Measurements from ENCODE around the gene TNS1. TPM values are rescaled to one million over a fixed set of nuclear protein-coding genes. Genes with fewer than 3 reads are reported as not detected.

Gene TNS1
- total RNA-seq, 1 donor from 2014 or later: 106 TPM

- DNase-seq (ENCODE audit: low read depth): no peak
Measured at GRCh38 chr2:217801711-217802110, 201.1 kb downstream of the TNS1 start.

- no peak for DNase-seq (ENCODE audit: low read depth)
Measured at GRCh38 chr2:217801115-217801531, 201.7 kb downstream of the TNS1 start.

GRCh38 chr2:217800433-217801114 lies 202.2 kb downstream of the TNS1 start:
- DNase-seq (ENCODE audit: low read depth): no peak

- DNase-seq (ENCODE audit: low read depth): no peak
Measured at GRCh38 chr2:217799563-217800432, 203.0 kb downstream of the TNS1 start.

GRCh38 chr2:217798743-217799562 lies 203.8 kb downstream of the TNS1 start:
- DNase-seq (ENCODE audit: low read depth): no peak

GRCh38 chr2:217798191-217798590 lies 204.6 kb downstream of the TNS1 start:
- DNase-seq (ENCODE audit: low read depth): no peak

- DNase-seq (ENCODE audit: low read depth): no peak
Measured at GRCh38 chr2:217797661-217798069, 205.1 kb downstream of the TNS1 start.

GRCh38 chr2:217797165-217797564 lies 205.6 kb downstream of the TNS1 start:
- no peak for DNase-seq (ENCODE audit: low read depth)

- peak; percentile 39 for DNase-seq (ENCODE audit: low read depth)
Measured at GRCh38 chr2:217795706-217796465, 206.9 kb downstream of the TNS1 start.

- no peak for DNase-seq (ENCODE audit: low read depth)
Measured at GRCh38 chr2:217795067-217795466, 207.7 kb downstream of the TNS1 start.

- DNase-seq (ENCODE audit: low read depth): no peak
Measured at GRCh38 chr2:217794133-217794986, 208.4 kb downstream of the TNS1 start.

GRCh38 chr2:217793566-217794132 lies 209.1 kb downstream of the TNS1 start:
- DNase-seq (ENCODE audit: low read depth): no peak

- no peak for DNase-seq (ENCODE audit: low read depth)
Measured at GRCh38 chr2:217792626-217793527, 209.9 kb downstream of the TNS1 start.

GRCh38 chr2:217791551-217791950 lies 211.2 kb downstream of the TNS1 start:
- DNase-seq (ENCODE audit: low read depth): no peak

- peak; percentile 37 for DNase-seq (ENCODE audit: low read depth)
Measured at GRCh38 chr2:217790681-217791392, 212.0 kb downstream of the TNS1 start.

GRCh38 chr2:217790195-217790594 lies 212.6 kb downstream of the TNS1 start:
- DNase-seq (ENCODE audit: low read depth): no peak

GRCh38 chr2:217789736-217790181 lies 213.0 kb downstream of the TNS1 start:
- no peak for DNase-seq (ENCODE audit: low read depth)

All from myocyte (in vitro differentiated cells).